Stimulated activated CD8-positive, alpha-beta memory T cell treated with anti-CD3 and anti-CD28 coated beads, Interleukin-7, amount 100 ng/mL, for 1 hour (primary cell): ENCODE measurements around the gene HNRNPC.
A peak's percentile ranks its signal among the peaks of the same experiment; 100 is the strongest.
"Not testable (repeated sequence)": the region's sequence is repeated elsewhere in the genome, so short reads cannot be mapped to it uniquely, and the experiment has no call there.

Experiments
- DNase-seq, 2 donors: peaks; one replicate each; pipeline ENCODE4 v3.0.0-alpha.2; 2020; ENCODE audit warnings: low read depth in 2 of 2

HNRNPC gene

GRCh38 chr14:21192875-21193535 lies 76.2 kb downstream of the HNRNPC start:
- DNase-seq = no peak

- DNase-seq = no peak
Observed at GRCh38 chr14:21192447-21192822, 76.8 kb downstream of the HNRNPC start.

- DNase-seq = peak; percentile 15 to 27
Observed at GRCh38 chr14:21191809-21192446, 77.3 kb downstream of the HNRNPC start.

- no peak for DNase-seq
Observed at GRCh38 chr14:21191261-21191808, 77.9 kb downstream of the HNRNPC start.

GRCh38 chr14:21185491-21185890 lies 83.8 kb downstream of the HNRNPC start:
- no peak for DNase-seq

GRCh38 chr14:21184254-21184653 lies 85.0 kb downstream of the HNRNPC start:
- DNase-seq = no peak

GRCh38 chr14:21182166-21182565 lies 87.1 kb downstream of the HNRNPC start:
- no peak for DNase-seq

DNA sequence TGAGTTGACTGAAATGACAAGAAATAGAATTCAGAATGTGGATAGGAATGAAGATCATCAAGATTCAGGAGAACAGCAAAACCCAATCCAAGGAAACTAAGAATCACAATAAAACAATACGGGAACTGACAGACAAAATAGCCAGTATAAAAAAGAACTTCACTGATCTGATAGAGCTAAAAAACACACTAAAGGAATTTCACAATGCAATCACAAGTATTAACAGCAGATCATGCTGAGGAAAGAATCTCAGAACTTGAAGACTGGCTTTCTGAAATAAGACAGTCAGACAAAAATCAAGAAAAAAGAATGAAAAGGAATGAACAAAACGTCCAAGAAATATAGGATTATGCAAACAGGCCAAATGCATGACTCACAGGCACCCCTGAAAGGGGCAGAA lies 98.1 kb downstream of the HNRNPC start:
- no peak for DNase-seq

DNA sequence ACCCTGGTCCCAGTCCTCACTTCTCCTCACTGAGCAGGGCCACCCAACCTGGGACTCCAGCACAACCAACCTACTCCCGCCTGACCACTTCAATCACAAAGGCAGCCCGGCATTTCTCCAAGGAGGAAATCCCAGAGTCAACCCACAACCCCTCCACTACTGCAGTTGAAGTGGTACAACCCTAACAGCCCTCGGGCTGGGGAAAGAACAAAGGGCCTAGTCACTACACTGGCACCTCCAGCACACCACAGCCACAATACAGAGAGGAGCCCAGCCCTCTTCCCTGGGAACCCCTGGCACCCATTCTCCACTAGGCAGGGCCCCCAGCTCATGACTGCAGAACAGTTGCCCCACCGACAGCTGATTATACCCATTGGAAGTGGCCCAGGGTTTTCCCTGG lies 99.7 kb downstream of the HNRNPC start:
- no peak for DNase-seq

- no peak for DNase-seq
Observed at GRCh38 chr14:21168055-21168454, 101.2 kb downstream of the HNRNPC start.

- DNase-seq = not testable (repeated sequence)
Observed at GRCh38 chr14:21165670-21166069, 103.6 kb downstream of the HNRNPC start.

- DNase-seq = not testable (repeated sequence)
Observed at GRCh38 chr14:21165002-21165605, 104.1 kb downstream of the HNRNPC start.

DNA sequence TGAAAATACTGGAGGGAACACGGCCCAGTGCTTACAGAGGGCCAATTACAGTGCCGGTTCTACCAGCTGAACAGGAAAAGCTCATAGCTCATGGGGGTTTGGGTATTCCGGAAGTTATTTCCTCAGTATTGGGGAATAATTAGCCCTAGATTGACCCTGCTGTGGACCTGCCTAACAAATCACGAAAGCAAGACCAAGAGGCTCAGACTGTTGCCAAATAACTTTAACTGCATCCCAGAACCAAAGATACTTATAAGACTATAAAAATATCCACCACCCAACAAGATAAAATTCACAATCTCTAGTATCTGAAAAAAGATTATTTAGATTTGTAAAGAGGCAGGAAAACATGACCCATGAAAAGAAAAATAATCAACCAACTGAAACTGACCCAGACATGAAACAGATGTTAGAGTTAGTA lies 105.4 kb downstream of the HNRNPC start:
- no peak for DNase-seq

- no peak for DNase-seq
Observed at GRCh38 chr14:21162081-21162480, 107.2 kb downstream of the HNRNPC start.

- no peak for DNase-seq
Observed at GRCh38 chr14:21160061-21160610, 109.1 kb downstream of the HNRNPC start.
